ENCODE measurements around the gene GJD4. TPM values are rescaled to one million over a fixed set of nuclear protein-coding genes. Genes with fewer than 3 reads are reported as not detected.

GJD4 gene
- total RNA-seq, 1 donor from 2014 or later: not detected

GRCh38 chr10:35650894-35651293, 45.8 kb downstream of the GJD4 start:
- DNase-seq (ENCODE audit: low spot score): no peak
- H3K4me3 Mint-ChIP-seq (ENCODE audit: unreplicated experiment): no peak overlapping the region
- H3K27me3 Mint-ChIP-seq (ENCODE audit: low read depth): no peaks in the 10 kb centered on the region
- peaks cover 1% of the 10 kb centered on the region for H3K36me3 Mint-ChIP-seq (ENCODE audit: low read depth)
- no peak for TF ChIP-seq CTCF (IDR thresholded peaks at IDR 0.05)
- H3K4me1 Mint-ChIP-seq (ENCODE audit: low read depth): no peaks in the 10 kb centered on the region
- H3K9me3 Mint-ChIP-seq (ENCODE audit: low read depth): peaks cover 5% of the 10 kb centered on the region
- no peak overlapping the region for H3K27ac Mint-ChIP-seq (ENCODE audit: unreplicated experiment)

- H3K4me3 Mint-ChIP-seq (ENCODE audit: unreplicated experiment): no peak overlapping the region
- no peaks in the 10 kb centered on the region for H3K4me1 Mint-ChIP-seq (ENCODE audit: low read depth)
- H3K9me3 Mint-ChIP-seq (ENCODE audit: low read depth): no peaks in the 10 kb centered on the region
- no peaks in the 10 kb centered on the region for H3K36me3 Mint-ChIP-seq (ENCODE audit: low read depth)
- no peaks in the 10 kb centered on the region for H3K27me3 Mint-ChIP-seq (ENCODE audit: low read depth)
- no peak for TF ChIP-seq CTCF (IDR thresholded peaks at IDR 0.05)
- no peak for DNase-seq (ENCODE audit: low spot score)
- no peak overlapping the region for H3K27ac Mint-ChIP-seq (ENCODE audit: unreplicated experiment)
Observed at GRCh38 chr10:35652824-35653223, 47.7 kb downstream of the GJD4 start.

GRCh38 chr10:35657621-35658020, 52.5 kb downstream of the GJD4 start:
- peaks cover 3% of the 10 kb centered on the region for H3K4me1 Mint-ChIP-seq (ENCODE audit: low read depth)
- no peak overlapping the region for H3K27ac Mint-ChIP-seq (ENCODE audit: unreplicated experiment)
- TF ChIP-seq CTCF (IDR thresholded peaks at IDR 0.05): no peak
- H3K36me3 Mint-ChIP-seq (ENCODE audit: low read depth): peaks cover 1% of the 10 kb centered on the region
- H3K27me3 Mint-ChIP-seq (ENCODE audit: low read depth): peaks cover 1% of the 10 kb centered on the region
- no peak overlapping the region for H3K4me3 Mint-ChIP-seq (ENCODE audit: unreplicated experiment)
- H3K9me3 Mint-ChIP-seq (ENCODE audit: low read depth): no peaks in the 10 kb centered on the region
- DNase-seq (ENCODE audit: low spot score): no peak

Other genes with a start within 250 kb of the GJD4 start
- 86.9 to 163 TPM (median 89.5 TPM) in 3 replicates for gene FZD8, start 37.0 kb downstream of the GJD4 start, total RNA-seq

Measured in chondrocyte (in vitro differentiated cells).